Measurements from ENCODE around the gene BTAF1.

Gene BTAF1

GRCh38 chr10:91923371-91924211, at the start of gene BTAF1:
TSS of gene BTAF1 (plus strand) at chr10:91923770. CDS start at chr10:91924077, 307 bp downstream.
- H3K27ac ChIP-seq (ENCODE audit: low read length): peak within 1 kb of the TSS; percentile 92
- no peaks in the 10 kb centered on the region for H3K27me3 ChIP-seq (replicated peaks; ENCODE audit: insufficient read depth, low read length)
- peak within 1 kb of the TSS; percentile 89 for H3K9ac ChIP-seq (ENCODE audit: low read length)
- H3F3A ChIP-seq (ENCODE audit: insufficient read depth, low read length): peaks cover 12% of the 10 kb centered on the region; the same call in 1 of the 2 replicates
- peaks cover 10% of the 10 kb centered on the region for H4K20me1 ChIP-seq (ENCODE audit: insufficient read depth, low read length)
- peak; percentile 97 for DNase-seq
- H3K4me2 ChIP-seq (ENCODE audit: low read depth, low read length): peak within 1 kb of the TSS; percentile 75
- H3K9me3 ChIP-seq (replicated peaks; ENCODE audit: insufficient read depth, low read length): no peaks in the 10 kb centered on the region
- H3K9me2 ChIP-seq (replicated peaks; ENCODE audit: insufficient read depth, low read length): no peaks in the 10 kb centered on the region
- peak within 1 kb of the TSS; percentile 89 for H3K4me3 ChIP-seq (ENCODE audit: low read length)
- H3K4me1 ChIP-seq (ENCODE audit: low read length): peaks cover 10% of the 10 kb centered on the region; the same call in 1 of the 2 replicates
- no peak for TF ChIP-seq EZH2 (optimal IDR thresholded peaks at IDR 0.05; ENCODE audit: low read depth, low read length)
- no peak for TF ChIP-seq CTCF (IDR thresholded peaks at IDR 0.05; ENCODE audit: low read length)
- no peak for TF ChIP-seq EZH2phosphoT487 (IDR thresholded peaks at IDR 0.05; ENCODE audit: low read length)
- peaks cover 52% of the 10 kb centered on the region for H3K79me2 ChIP-seq (ENCODE audit: low read length)
- no peaks in the 10 kb centered on the region for H3K36me3 ChIP-seq (replicated peaks; ENCODE audit: insufficient read depth, low read length)
- H2AFZ ChIP-seq (ENCODE audit: low read length): peak within 1 kb of the TSS; percentile 80

DNA sequence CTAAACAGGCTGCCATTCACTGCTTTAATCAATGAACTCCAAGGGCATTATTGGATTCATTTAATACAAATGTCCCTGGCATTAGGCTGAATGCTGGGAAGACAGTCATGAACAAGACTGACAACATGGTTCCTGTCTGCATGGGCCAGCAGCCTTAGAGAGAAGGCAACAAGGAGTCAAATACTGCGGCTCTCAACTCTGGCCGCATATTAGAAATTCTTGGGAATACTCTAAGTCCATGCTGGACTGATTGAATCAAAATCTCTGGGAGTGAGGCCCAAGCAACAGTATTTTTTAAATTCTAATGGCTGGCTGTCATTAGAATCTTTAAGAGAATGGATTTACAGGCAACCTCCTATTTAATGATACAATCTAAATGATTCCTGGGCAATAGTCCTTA, 48.4 kb upstream of the BTAF1 start:
- no peak overlapping the region for H3K4me2 ChIP-seq (ENCODE audit: low read depth, low read length)
- no peak overlapping the region for H2AFZ ChIP-seq (ENCODE audit: low read length)
- H3K27me3 ChIP-seq (replicated peaks; ENCODE audit: insufficient read depth, low read length): no peaks in the 10 kb centered on the region
- H3K9ac ChIP-seq (ENCODE audit: low read length): no peak overlapping the region
- no peaks in the 10 kb centered on the region for H3K79me2 ChIP-seq (ENCODE audit: low read length)
- H3K27ac ChIP-seq (ENCODE audit: low read length): no peak overlapping the region
- H3K9me2 ChIP-seq (replicated peaks; ENCODE audit: insufficient read depth, low read length): no peaks in the 10 kb centered on the region
- no peak for TF ChIP-seq EZH2 (optimal IDR thresholded peaks at IDR 0.05; ENCODE audit: low read depth, low read length)
- no peak for TF ChIP-seq EZH2phosphoT487 (IDR thresholded peaks at IDR 0.05; ENCODE audit: low read length)
- no peak for TF ChIP-seq CTCF (IDR thresholded peaks at IDR 0.05; ENCODE audit: low read length)
- no peaks in the 10 kb centered on the region for H3F3A ChIP-seq (ENCODE audit: insufficient read depth, low read length)
- no peaks in the 10 kb centered on the region for H3K9me3 ChIP-seq (replicated peaks; ENCODE audit: insufficient read depth, low read length)
- DNase-seq: no peak
- H3K36me3 ChIP-seq (replicated peaks; ENCODE audit: insufficient read depth, low read length): no peaks in the 10 kb centered on the region
- H4K20me1 ChIP-seq (ENCODE audit: insufficient read depth, low read length): no peaks in the 10 kb centered on the region
- no peaks in the 10 kb centered on the region for H3K4me1 ChIP-seq (ENCODE audit: low read length)
- no peak overlapping the region for H3K4me3 ChIP-seq (ENCODE audit: low read length)

DNA sequence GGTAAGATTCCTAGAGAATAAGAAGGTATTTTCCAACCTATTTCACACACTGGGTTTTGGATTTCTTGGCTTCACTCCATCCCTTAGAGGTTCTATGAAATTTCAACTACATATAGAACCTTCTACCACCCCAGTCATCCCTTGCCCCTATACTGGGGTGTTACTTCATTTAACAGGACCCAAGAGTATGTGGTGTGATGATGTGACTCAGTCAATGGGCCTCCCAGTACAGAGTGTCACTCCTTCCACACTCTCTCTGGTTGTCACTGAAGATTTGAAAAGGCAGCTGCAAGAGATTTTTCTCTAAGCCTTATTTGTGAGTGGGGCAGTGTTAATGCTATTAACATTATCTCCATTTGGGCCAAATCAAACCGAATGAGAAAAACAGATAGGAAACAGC, 47.8 kb upstream of the BTAF1 start:
- Histone ChIP-seq H4K20me1 (ENCODE audit: insufficient read depth, low read length) (no peaks in the 10 kb centered on the region), H3K27me3 (replicated peaks; ENCODE audit: insufficient read depth, low read length) (no peaks in the 10 kb centered on the region), H3K4me2 (ENCODE audit: low read depth, low read length) (no peak overlapping the region), H3K27ac (ENCODE audit: low read length) (no peak overlapping the region), H3K9me2 (replicated peaks; ENCODE audit: insufficient read depth, low read length) (no peaks in the 10 kb centered on the region), H3K4me3 (ENCODE audit: low read length) (no peak overlapping the region), H3K4me1 (ENCODE audit: low read length) (no peaks in the 10 kb centered on the region), H3K79me2 (ENCODE audit: low read length) (no peaks in the 10 kb centered on the region), H2AFZ (ENCODE audit: low read length) (no peak overlapping the region), H3F3A (ENCODE audit: insufficient read depth, low read length) (no peaks in the 10 kb centered on the region), H3K36me3 (replicated peaks; ENCODE audit: insufficient read depth, low read length) (no peaks in the 10 kb centered on the region), H3K9ac (ENCODE audit: low read length) (no peak overlapping the region), H3K9me3 (replicated peaks; ENCODE audit: insufficient read depth, low read length) (no peaks in the 10 kb centered on the region)
- DNase-seq: no peak
- TF ChIP-seq CTCF (IDR thresholded peaks at IDR 0.05; ENCODE audit: low read length) (no peak), EZH2phosphoT487 (IDR thresholded peaks at IDR 0.05; ENCODE audit: low read length) (no peak), EZH2 (optimal IDR thresholded peaks at IDR 0.05; ENCODE audit: low read depth, low read length) (no peak)

Measured in MM.1S (cell line).